Fibroblast of lung (primary cell): ENCODE data around the gene UGT1A3.

Experiments
- CTCF ChIP-seq, 2 donors: IDR thresholded peaks in 1 of 2; conservative IDR thresholded peaks in 1 of 2; 1 replicate in 1 of 2; 2 replicates in 1 of 2; pipeline ENCODE4 v1.5.1; 2011 to 2012; ENCODE audit warnings: low read length in 2 of 2, control low read depth in 1 of 2, inconsistent platforms in 1 of 2, low read depth in 1 of 2, mild to moderate bottlenecking in 1 of 2
- EZH2 ChIP-seq: IDR thresholded peaks from 2 replicates; pipeline ENCODE4 v1.5.1; 2012; ENCODE audit warnings: low read length, control low read depth, mild to moderate bottlenecking; ENCODE audit errors: missing control alignments

- TF ChIP-seq EZH2 (no peak), CTCF (conservative IDR thresholded peaks at IDR 0.05 in 1 of 2, IDR thresholded peaks at IDR 0.05 in 1 of 2; ENCODE audit: low read depth in 1 of 2, low read length in 2 of 2) (no peak)
These were observed 78.5 kb downstream of the UGT1A3 start for GRCh38 chr2:233807215-233807865.
